GM23338 (cell line): ENCODE measurements around the gene SCN11A. TPM values are rescaled to one million over a fixed set of nuclear protein-coding genes. Genes with fewer than 3 reads are reported as not detected.

ENCODE experiments used
- ATAC-seq: fragments of 200-7000 bp; cut with Tn5 transposase; 3 replicates; pipeline ENCODE4 v1.9.1; 2020
- DNase-seq: peaks from one replicate; pipeline ENCODE4 v3.0.0-alpha.2; 2015; ENCODE audit warnings: low spot score
- H2AFZ ChIP-seq: fragments of 200-600 bp; sonication (generic); 2 replicates; pipeline ENCODE4 v1.8.0; 2016; ENCODE audit warnings: antibody characterized with exemption, mild to moderate bottlenecking, moderate library complexity
- H3F3A ChIP-seq: fragments of 200-600 bp; sonication (generic); replicated peaks from 2 replicates; pipeline ENCODE4 v1.8.0; 2017; ENCODE audit warnings: antibody characterized with exemption, mixed run types, low read depth
- H3K27ac ChIP-seq: fragments of 200-600 bp; sonication (generic); 2 replicates; pipeline ENCODE4 v1.6.1; 2016; ENCODE audit warnings: low read depth
- H3K27me3 ChIP-seq: fragments of 200-600 bp; sonication (generic); 2 replicates; pipeline ENCODE4 v1.8.0; 2016; ENCODE audit warnings: mild to moderate bottlenecking, mixed run types, moderate library complexity; ENCODE audit not compliant: insufficient read depth
- H3K36me3 ChIP-seq: fragments of 200-600 bp; sonication (generic); 2 replicates; pipeline ENCODE4 v1.8.0; 2016; ENCODE audit warnings: mild to moderate bottlenecking; ENCODE audit not compliant: insufficient read depth
- H3K4me1 ChIP-seq: fragments of 200-600 bp; sonication (generic); 2 replicates; pipeline ENCODE4 v1.8.0; 2016; ENCODE audit warnings: mild to moderate bottlenecking, moderate library complexity; ENCODE audit not compliant: insufficient read depth
- H3K4me2 ChIP-seq: fragments of 200-600 bp; sonication (generic); 2 replicates; pipeline ENCODE4 v1.7.1; 2017; ENCODE audit warnings: mixed run types
- H3K4me3 ChIP-seq: fragments of 200-600 bp; sonication (generic); 2 replicates; pipeline ENCODE4 v1.6.1; 2016; ENCODE audit warnings: mixed run types
- H3K79me2 ChIP-seq: fragments of 200-600 bp; sonication (generic); replicated peaks from 2 replicates; pipeline ENCODE4 v1.8.0; 2017; ENCODE audit warnings: mild to moderate bottlenecking; ENCODE audit not compliant: insufficient read depth
- H3K9me2 ChIP-seq: fragments of 200-600 bp; sonication (generic); 2 replicates; pipeline ENCODE4 v1.8.0; 2017; ENCODE audit not compliant: insufficient read depth
- H4K20me1 ChIP-seq: fragments of 200-600 bp; sonication (generic); replicated peaks from 2 replicates; pipeline ENCODE4 v1.8.0; 2017; ENCODE audit warnings: mild to moderate bottlenecking; ENCODE audit not compliant: insufficient read depth
- H3K27ac Mint-ChIP-seq: 2 replicates; pipeline ENCODE4 v1.8.0; 2020; ENCODE audit warnings: inconsistent platforms, mild to moderate bottlenecking, moderate library complexity, mixed read lengths
- H3K27me3 Mint-ChIP-seq: 3 replicates; pipeline ENCODE4 v1.8.0; 2022; ENCODE audit warnings: low read depth, mild to moderate bottlenecking, moderate library complexity, mixed read lengths, inconsistent platforms; ENCODE audit not compliant: insufficient read depth, poor library complexity
- H3K36me3 Mint-ChIP-seq: 3 replicates; pipeline ENCODE4 v1.8.0; 2021; ENCODE audit warnings: low read depth, mild to moderate bottlenecking, inconsistent platforms, moderate library complexity, mixed read lengths
- H3K4me1 Mint-ChIP-seq: 3 replicates; pipeline ENCODE4 v1.8.0; 2020; ENCODE audit warnings: mild to moderate bottlenecking, inconsistent platforms, mixed read lengths
- H3K4me3 Mint-ChIP-seq: 3 replicates; pipeline ENCODE4 v1.8.0; 2021; ENCODE audit warnings: moderate library complexity, mild to moderate bottlenecking, inconsistent platforms, mixed read lengths
- H3K9me3 Mint-ChIP-seq: 3 replicates; pipeline ENCODE4 v1.8.0; 2020; ENCODE audit warnings: moderate library complexity, mild to moderate bottlenecking, inconsistent platforms, mixed read lengths
- CREB1 ChIP-seq: fragments of 250-450 bp; sonication (Bioruptor Pico); IDR thresholded peaks from 2 replicates; pipeline ENCODE4 v1.5.0; 2020; ENCODE audit warnings: low read depth, mild to moderate bottlenecking, moderate library complexity
- EZH2 ChIP-seq: fragments of 200-600 bp; sonication (generic); IDR thresholded peaks from one replicate; pipeline ENCODE4 v1.8.0; 2017; ENCODE audit warnings: antibody characterized with exemption, mild to moderate bottlenecking, low read depth; ENCODE audit not compliant: unreplicated experiment
- JUNB ChIP-seq: IDR thresholded peaks from one replicate; pipeline ENCODE4 v1.6.1; 2016; ENCODE audit warnings: antibody characterized with exemption; ENCODE audit not compliant: unreplicated experiment
- NANOG ChIP-seq: IDR thresholded peaks from 2 replicates; pipeline ENCODE4 v1.6.1; 2016; ENCODE audit warnings: antibody characterized with exemption, borderline replicate concordance
- POLR2AphosphoS5 ChIP-seq: IDR thresholded peaks from 2 replicates; pipeline ENCODE4 v1.6.1; 2016; ENCODE audit warnings: antibody characterized with exemption, low read depth
- ZNF114 ChIP-seq: fragments of 250-450 bp; sonication (Bioruptor Pico); IDR thresholded peaks from 2 replicates; pipeline ENCODE4 v1.5.0; 2020; ENCODE audit warnings: mild to moderate bottlenecking, moderate library complexity
- ZNF462 ChIP-seq: fragments of 250-450 bp; sonication (Bioruptor Pico); IDR thresholded peaks from 2 replicates; pipeline ENCODE4 v1.5.0; 2020; ENCODE audit warnings: mild to moderate bottlenecking, moderate library complexity
- polyA plus RNA-seq: library from polyadenylated mRNA; unstranded; fragments of >200 nt; fragmentation: Nextera tagmentation; extraction: Ambion mirVana; gene quantifications from 2 replicates; pipeline ENCODE4 v1.2.1, GENCODE V29; 2016
- total RNA-seq: library from RNA; depleted of rRNA; stranded (reverse); fragments of >200 nt; shearing (Covaris generic); gene quantifications from 2 replicates; pipeline ENCODE4 v1.2.3, GENCODE V29; 2014
- TF ChIP-seq, protein P1 (sequence below): IDR thresholded peaks from 2 replicates; pipeline ENCODE4 v1.6.1; 2016; ENCODE audit warnings: antibody characterized with exemption
- TF ChIP-seq, protein P2 (sequence below), 2 experiments: fragments of 200-600 bp in 1 of 2; sonication (generic) in 1 of 2; conservative IDR thresholded peaks; 2 replicates each; pipeline versions ENCODE4 v1.5.1 to v1.6.1; 2016 to 2017; ENCODE audit warnings: antibody characterized with exemption in 2 of 2, low read depth in 2 of 2, mild to moderate bottlenecking in 2 of 2, moderate library complexity in 1 of 2

Gene SCN11A
- total and polyA plus RNA-seq, 2 experiments from 2014 or later, result 0.05 to 0.14 TPM

- no peak for TF ChIP-seq ZNF462 (CRISPR knock-in tag)
- no peak for TF ChIP-seq ZNF114 (CRISPR knock-in tag)
- TF ChIP-seq JUNB, result no peak
- no peak for TF ChIP-seq POLR2AphosphoS5
Observed at GRCh38 chr3:39022286-39022630, 29.5 kb downstream of the SCN11A start (continued).

GRCh38 chr3:39021465-39022285 lies 30.1 kb downstream of the SCN11A start:
- no peaks in the 10 kb centered on the region for H4K20me1 ChIP-seq
- Mint-ChIP-seq H3K27me3 (peaks cover 4% of the 10 kb centered on the region), H3K9me3 (no peaks in the 10 kb centered on the region), H3K4me3 (no peak overlapping the region), H3K36me3 (no peaks in the 10 kb centered on the region), H3K27ac (no peak overlapping the region), H3K4me1 (peaks cover 4% of the 10 kb centered on the region; the same call in 2 of the 3 replicates)
- no peaks in the 10 kb centered on the region for H3K9me2 ChIP-seq
- H3K27ac ChIP-seq, result no peak overlapping the region
- H3F3A ChIP-seq, result no peaks in the 10 kb centered on the region
- H3K4me3 ChIP-seq, result no peak overlapping the region
- H2AFZ ChIP-seq, result no peak overlapping the region
- ATAC-seq (no peak), DNase-seq (no peak)
- H3K27me3 ChIP-seq, result no peaks in the 10 kb centered on the region
- H3K4me1 ChIP-seq, result no peaks in the 10 kb centered on the region
- no peaks in the 10 kb centered on the region for H3K79me2 ChIP-seq
- no peak overlapping the region for H3K4me2 ChIP-seq
- H3K36me3 ChIP-seq, result no peaks in the 10 kb centered on the region
- no peak for TF ChIP-seq NANOG
- TF ChIP-seq EZH2, result no peak
- TF ChIP-seq, protein P1, sequence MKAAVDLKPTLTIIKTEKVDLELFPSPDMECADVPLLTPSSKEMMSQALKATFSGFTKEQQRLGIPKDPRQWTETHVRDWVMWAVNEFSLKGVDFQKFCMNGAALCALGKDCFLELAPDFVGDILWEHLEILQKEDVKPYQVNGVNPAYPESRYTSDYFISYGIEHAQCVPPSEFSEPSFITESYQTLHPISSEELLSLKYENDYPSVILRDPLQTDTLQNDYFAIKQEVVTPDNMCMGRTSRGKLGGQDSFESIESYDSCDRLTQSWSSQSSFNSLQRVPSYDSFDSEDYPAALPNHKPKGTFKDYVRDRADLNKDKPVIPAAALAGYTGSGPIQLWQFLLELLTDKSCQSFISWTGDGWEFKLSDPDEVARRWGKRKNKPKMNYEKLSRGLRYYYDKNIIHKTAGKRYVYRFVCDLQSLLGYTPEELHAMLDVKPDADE, result no peak
- no peak for TF ChIP-seq CREB1 (CRISPR knock-in tag)
- TF ChIP-seq POLR2AphosphoS5, result no peak
- TF ChIP-seq, protein P2, sequence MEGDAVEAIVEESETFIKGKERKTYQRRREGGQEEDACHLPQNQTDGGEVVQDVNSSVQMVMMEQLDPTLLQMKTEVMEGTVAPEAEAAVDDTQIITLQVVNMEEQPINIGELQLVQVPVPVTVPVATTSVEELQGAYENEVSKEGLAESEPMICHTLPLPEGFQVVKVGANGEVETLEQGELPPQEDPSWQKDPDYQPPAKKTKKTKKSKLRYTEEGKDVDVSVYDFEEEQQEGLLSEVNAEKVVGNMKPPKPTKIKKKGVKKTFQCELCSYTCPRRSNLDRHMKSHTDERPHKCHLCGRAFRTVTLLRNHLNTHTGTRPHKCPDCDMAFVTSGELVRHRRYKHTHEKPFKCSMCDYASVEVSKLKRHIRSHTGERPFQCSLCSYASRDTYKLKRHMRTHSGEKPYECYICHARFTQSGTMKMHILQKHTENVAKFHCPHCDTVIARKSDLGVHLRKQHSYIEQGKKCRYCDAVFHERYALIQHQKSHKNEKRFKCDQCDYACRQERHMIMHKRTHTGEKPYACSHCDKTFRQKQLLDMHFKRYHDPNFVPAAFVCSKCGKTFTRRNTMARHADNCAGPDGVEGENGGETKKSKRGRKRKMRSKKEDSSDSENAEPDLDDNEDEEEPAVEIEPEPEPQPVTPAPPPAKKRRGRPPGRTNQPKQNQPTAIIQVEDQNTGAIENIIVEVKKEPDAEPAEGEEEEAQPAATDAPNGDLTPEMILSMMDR (conservative IDR thresholded peaks at IDR 0.05; ENCODE audit: low read depth in 2 of 2), result no peak
- TF ChIP-seq JUNB, result no peak
